HG02798 (cell line): ENCODE results near the gene SLC2A4RG.
A peak's percentile ranks its signal among the peaks of the same experiment; 100 is the strongest.

ENCODE experiments used
- ATAC-seq: cut with Tn5 transposase; IDR thresholded peaks from one replicate; pipeline ENCODE4 v1.9.1; 2021; ENCODE audit warnings: mild to moderate bottlenecking; ENCODE audit not compliant: unreplicated experiment, poor library complexity

The SLC2A4RG gene

GRCh38 chr20:63699466-63700198 lies 39.9 kb upstream of the SLC2A4RG start:
- ATAC-seq = no peak

GRCh38 chr20:63700199-63701050 lies 39.2 kb upstream of the SLC2A4RG start:
- ATAC-seq = no peak

DNA sequence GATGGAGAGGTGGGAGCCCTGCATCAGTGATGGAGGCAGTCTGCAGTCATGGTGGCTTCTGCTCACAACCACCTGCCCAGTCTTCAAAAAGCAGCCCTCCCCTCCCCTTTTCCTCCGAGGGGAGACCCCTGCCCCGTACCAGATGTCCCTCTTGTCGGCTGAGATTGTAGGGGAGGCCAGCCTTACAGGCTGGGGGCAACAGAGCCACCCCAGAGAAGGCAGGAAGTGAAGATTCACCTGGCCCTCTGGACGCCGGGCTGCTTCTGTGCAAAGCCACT lies 38.6 kb upstream of the SLC2A4RG start:
- no peak for ATAC-seq

DNA sequence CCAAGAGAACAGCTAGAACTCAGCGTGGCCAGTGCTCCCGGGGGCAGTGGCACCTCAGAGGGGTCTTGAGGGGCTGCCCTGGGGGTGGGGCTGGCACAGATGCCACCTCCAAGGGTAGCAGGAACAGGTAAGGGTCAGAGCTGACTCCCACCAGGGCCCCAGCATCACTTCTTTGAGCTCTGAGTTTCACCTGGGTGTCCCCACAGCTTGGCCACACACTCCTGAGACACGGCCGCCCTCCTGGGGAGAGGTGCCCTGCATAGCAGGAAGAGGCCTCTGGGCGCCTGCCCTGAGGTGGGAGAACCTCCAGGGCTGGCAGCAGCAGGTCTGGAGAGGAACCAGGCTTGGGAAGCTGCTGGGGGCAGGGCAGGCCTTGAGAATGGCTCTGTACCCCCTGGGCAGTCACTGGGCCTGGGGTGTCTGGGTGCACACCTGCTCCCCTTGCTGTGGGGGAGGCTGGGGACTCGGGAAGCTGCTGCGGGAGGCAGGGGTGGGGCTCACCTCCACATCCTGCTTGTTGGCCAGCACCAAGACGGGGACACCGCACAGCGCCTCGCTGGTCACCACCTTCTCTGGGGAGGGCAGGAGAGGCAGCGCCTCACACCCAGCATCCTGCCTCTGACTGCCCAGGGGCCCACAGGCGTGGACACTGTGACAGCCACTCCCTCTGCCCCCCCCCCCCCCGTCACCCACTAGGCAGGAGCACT lies 38.1 kb upstream of the SLC2A4RG start:
- ATAC-seq = no peak

DNA sequence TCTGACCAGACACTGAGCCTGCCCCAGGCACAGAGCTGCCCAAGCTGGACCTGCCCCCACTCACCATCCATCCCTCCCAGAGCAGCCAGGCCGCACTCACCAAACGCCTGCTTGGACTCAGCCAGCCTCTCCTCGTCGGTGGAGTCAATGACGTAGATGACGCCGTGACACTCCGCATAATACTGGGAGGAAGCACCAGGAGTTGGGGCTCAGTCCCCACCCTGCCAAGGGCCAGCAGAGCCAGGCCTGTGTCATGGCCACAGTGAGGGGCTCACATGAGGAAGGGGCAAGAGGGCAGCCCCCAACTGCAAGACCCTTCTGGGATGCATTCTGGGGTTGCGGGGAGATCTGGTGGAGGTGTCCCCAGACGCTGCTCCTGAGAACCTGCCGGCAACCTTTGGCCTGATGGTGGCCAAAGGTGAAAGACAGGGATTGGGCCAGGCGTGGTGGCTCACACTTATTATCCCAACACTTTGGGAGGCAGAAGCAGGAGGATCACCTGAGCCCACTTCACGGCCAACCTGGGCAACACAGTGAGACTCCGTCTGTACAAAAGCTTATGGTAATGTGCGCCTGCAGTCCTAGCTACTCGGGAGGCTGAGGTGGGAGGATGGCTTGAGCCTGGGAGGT lies 37.4 kb upstream of the SLC2A4RG start:
- ATAC-seq = no peak

- ATAC-seq = no peak
These were observed 36.7 kb upstream of the SLC2A4RG start for GRCh38 chr20:63702751-63703470.

DNA sequence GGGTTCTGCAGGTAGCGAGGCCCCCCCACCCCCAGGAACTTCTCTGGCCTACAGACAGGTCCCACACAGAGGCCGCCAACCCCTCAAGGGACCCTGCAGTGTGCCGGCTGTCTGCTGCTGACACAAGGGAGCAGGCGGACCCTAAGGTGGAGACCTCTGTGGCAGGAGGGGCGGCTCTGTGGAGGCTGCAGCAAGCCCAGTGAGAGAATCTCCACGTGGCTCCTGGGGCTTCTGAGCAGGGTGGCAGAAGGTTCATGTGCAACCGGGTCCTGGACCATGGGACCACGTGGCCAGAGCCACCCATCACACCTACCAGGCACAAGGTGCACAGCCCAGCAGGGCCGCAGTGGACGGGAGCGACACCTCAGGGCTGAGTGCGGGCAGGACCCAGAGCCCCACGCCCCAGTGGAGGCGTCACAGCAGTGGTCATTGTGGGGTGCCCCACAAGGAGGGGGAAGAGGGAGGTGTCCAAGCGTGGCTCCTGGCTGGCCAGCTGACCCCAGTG lies 36.1 kb upstream of the SLC2A4RG start:
- ATAC-seq = no peak

GRCh38 chr20:63703976-63704748 lies 35.4 kb upstream of the SLC2A4RG start:
- ATAC-seq = no peak

- ATAC-seq = no peak
These were observed 34.8 kb upstream of the SLC2A4RG start for GRCh38 chr20:63704749-63705117.

- ATAC-seq = no peak
These were observed 34.1 kb upstream of the SLC2A4RG start for GRCh38 chr20:63705232-63706026.

- no peak for ATAC-seq
These were observed 33.4 kb upstream of the SLC2A4RG start for GRCh38 chr20:63706027-63706695.

GRCh38 chr20:63706852-63707557 lies 32.6 kb upstream of the SLC2A4RG start:
- peak; percentile 21 for ATAC-seq

- peak; percentile 80 for ATAC-seq
These were observed 31.8 kb upstream of the SLC2A4RG start, which contains the start of the genes ARFRP1 and ZGPAT for GRCh38 chr20:63707558-63708300. Gene ARFRP1 (minus strand): TSS chr20:63707976. CDS start chr20:63707091, 885 bp downstream. Gene ZGPAT (plus strand): TSS chr20:63708039. CDS start chr20:63708581, 542 bp downstream.

DNA sequence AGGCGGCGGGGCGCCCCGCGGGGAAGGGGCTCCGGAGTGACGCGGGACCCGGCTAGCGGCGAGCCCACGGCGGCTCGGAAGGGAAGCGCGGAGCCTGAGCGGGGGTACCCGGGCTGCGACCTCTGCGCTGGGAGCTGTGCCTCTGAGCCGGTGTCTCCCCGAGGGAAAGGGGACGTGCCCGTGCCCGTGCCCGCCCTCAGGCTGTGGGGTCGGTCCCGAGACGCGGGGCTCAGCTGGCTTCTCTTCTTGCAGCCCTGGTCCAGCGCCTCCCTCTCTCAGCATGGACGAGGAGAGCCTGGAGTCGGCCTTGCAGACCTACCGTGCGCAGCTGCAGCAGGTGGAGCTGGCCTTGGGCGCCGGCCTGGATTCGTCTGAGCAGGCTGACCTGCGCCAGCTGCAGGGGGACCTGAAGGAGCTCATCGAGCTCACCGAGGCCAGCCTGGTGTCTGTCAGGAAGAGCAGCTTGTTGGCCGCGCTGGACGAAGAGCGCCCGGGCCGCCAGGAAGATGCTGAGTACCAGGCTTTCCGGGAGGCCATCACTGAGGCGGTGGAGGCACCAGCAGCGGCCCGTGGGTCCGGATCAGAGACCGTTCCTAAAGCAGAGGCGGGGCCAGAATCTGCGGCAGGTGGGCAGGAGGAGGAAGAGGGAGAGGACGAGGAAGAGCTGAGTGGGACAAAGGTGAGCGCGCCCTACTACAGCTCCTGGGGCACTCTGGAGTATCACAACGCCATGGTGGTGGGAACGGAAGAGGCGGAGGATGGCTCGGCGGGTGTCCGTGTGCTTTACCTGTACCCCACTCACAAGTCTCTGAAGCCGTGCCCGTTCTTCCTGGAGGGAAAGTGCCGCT lies 31.1 kb upstream of the SLC2A4RG start:
- ATAC-seq = no peak

- ATAC-seq = no peak
These were observed 30.4 kb upstream of the SLC2A4RG start for GRCh38 chr20:63709149-63709527.
